Dermis blood vessel endothelial cell (primary cell): ENCODE results near the gene ABCA7. TPM values are rescaled to one million over a fixed set of nuclear protein-coding genes. Genes with fewer than 3 reads are reported as not detected.
A peak's percentile ranks its signal among the peaks of the same experiment; 100 is the strongest.
"Not testable (repeated sequence)": the region's sequence is repeated elsewhere in the genome, so short reads cannot be mapped to it uniquely, and the experiment has no call there.

Source experiments
- DNase-seq: peaks from one replicate; pipeline ENCODE4 v3.0.0; 2010
- total RNA-seq: library from RNA; depleted of rRNA; stranded (reverse); fragments of >200 nt; gene quantifications from 2 replicates; pipeline ENCODE4 v1.2.3, GENCODE V29; 2014

Gene ABCA7
- total RNA-seq, 1 donor from 2014 or later: 9.4 TPM

- no peak for DNase-seq
Measured at GRCh38 chr19:1018393-1018792, 21.5 kb upstream of the ABCA7 start.

- DNase-seq: no peak
Measured at GRCh38 chr19:1018932-1019615, 20.8 kb upstream of the ABCA7 start.

GRCh38 chr19:1019616-1019961 lies 20.3 kb upstream of the ABCA7 start:
- no peak for DNase-seq

- DNase-seq: peak; percentile 33
Measured at GRCh38 chr19:1019980-1020867, 19.7 kb upstream of the ABCA7 start.

- DNase-seq: peak; percentile 98
Measured at GRCh38 chr19:1020868-1021425, 19.0 kb upstream of the ABCA7 start, which contains the start of gene TMEM259. Gene TMEM259 (minus strand): TSS chr19:1021123. CDS start chr19:1020996, 127 bp downstream.

- not testable (repeated sequence) for DNase-seq
Measured at GRCh38 chr19:1023883-1024188, 16.1 kb upstream of the ABCA7 start.

- DNase-seq: not testable (repeated sequence)
Measured at GRCh38 chr19:1025080-1025479, 14.8 kb upstream of the ABCA7 start.

- DNase-seq: peak; percentile 85
Measured at GRCh38 chr19:1025960-1026782, 13.7 kb upstream of the ABCA7 start, which contains the start of gene CNN2. Gene CNN2 (plus strand): TSS chr19:1026608. CDS start chr19:1026662, 54 bp downstream.

GRCh38 chr19:1026783-1027649 lies 12.9 kb upstream of the ABCA7 start:
- peak; percentile 42 for DNase-seq

- peak; percentile 28 for DNase-seq
Measured at GRCh38 chr19:1027650-1028061, 12.3 kb upstream of the ABCA7 start.

- DNase-seq: peak; percentile 73
Measured at GRCh38 chr19:1028062-1028926, 11.6 kb upstream of the ABCA7 start.

- DNase-seq: no peak
Measured at GRCh38 chr19:1032264-1032867, 7.5 kb upstream of the ABCA7 start.

GRCh38 chr19:1035998-1036621 lies 3.8 kb upstream of the ABCA7 start:
- no peak for DNase-seq

- no peak for DNase-seq
Measured at GRCh38 chr19:1037621-1038064, 2.3 kb upstream of the ABCA7 start.

- no peak for DNase-seq
Measured at GRCh38 chr19:1038978-1039645, 795 bp upstream of the ABCA7 start.

GRCh38 chr19:1040476-1041271 lies 767 bp downstream of the ABCA7 start:
- DNase-seq: peak; percentile 91

- DNase-seq: no peak
Measured at GRCh38 chr19:1041272-1041834, 1.4 kb downstream of the ABCA7 start.
